ENCODE results near the gene SFN. TPM values are rescaled to one million over a fixed set of nuclear protein-coding genes. Genes with fewer than 3 reads are reported as not detected.

The SFN gene
- total and polyA plus RNA-seq, 2 of the 13 experiments (the other 11 are each of a cell fraction or from before 2014, with no cell fraction given) = 4.3 to 5.6 TPM

- no peak for TF ChIP-seq ZNF549 (CRISPR knock-in tag; IDR thresholded peaks at IDR 0.05)
- TF ChIP-seq GLMP (CRISPR knock-in tag; IDR thresholded peaks at IDR 0.05; ENCODE audit: borderline replicate concordance) = no peak
- peak; percentile 87 for TF ChIP-seq CEBPG (CRISPR knock-in tag; IDR thresholded peaks at IDR 0.05)
- TF ChIP-seq ZHX1 (CRISPR knock-in tag; IDR thresholded peaks at IDR 0.05; ENCODE audit: low read depth) = 0 out of 2 replicates have a peak, but pooled peaks have one; percentile 54
- TF ChIP-seq ZNF879 (CRISPR knock-in tag; IDR thresholded peaks at IDR 0.05) = no peak; the same call in 1 of the 2 replicates
- TF ChIP-seq TSC22D2 (CRISPR knock-in tag; IDR thresholded peaks at IDR 0.05; ENCODE audit: borderline replicate concordance) = peak; percentile 64; the same call in 1 of the 2 replicates
- no peak; the same call in 1 of the 2 replicates for TF ChIP-seq MYNN (CRISPR knock-in tag; IDR thresholded peaks at IDR 0.05; ENCODE audit: low read depth)
- TF ChIP-seq MAFG (CRISPR knock-in tag; IDR thresholded peaks at IDR 0.05) = no peak
- no peak for TF ChIP-seq ZNF326 (CRISPR knock-in tag; IDR thresholded peaks at IDR 0.05; ENCODE audit: borderline replicate concordance)
- TF ChIP-seq TBL1XR1 (IDR thresholded peaks at IDR 0.05; ENCODE audit: borderline replicate concordance, low read length, partially characterized antibody) = no peak
- TF ChIP-seq KAT2B (IDR thresholded peaks at IDR 0.05; ENCODE audit: borderline replicate concordance, low read depth, low read length) = no peak
- TF ChIP-seq ZNF562 (CRISPR knock-in tag; IDR thresholded peaks at IDR 0.05; ENCODE audit: borderline replicate concordance) = no peak
- no peak for TF ChIP-seq SP5 (CRISPR knock-in tag; IDR thresholded peaks at IDR 0.05; ENCODE audit: borderline replicate concordance, low read depth)
- TF ChIP-seq MAX (IDR thresholded peaks at IDR 0.05) = peak; percentile 71
- TF ChIP-seq ZNF44 (CRISPR knock-in tag; IDR thresholded peaks at IDR 0.05) = peak; percentile 42; the same call in 1 of the 2 replicates
- TF ChIP-seq ZNF367 (CRISPR knock-in tag; IDR thresholded peaks at IDR 0.05; ENCODE audit: borderline replicate concordance) = no peak
- peak; percentile 77; the same call in 1 of the 2 replicates for TF ChIP-seq ZNF556 (CRISPR knock-in tag; IDR thresholded peaks at IDR 0.05; ENCODE audit: borderline replicate concordance)
- no peak for TF ChIP-seq NR1H2 (CRISPR knock-in tag; IDR thresholded peaks at IDR 0.05; ENCODE audit: borderline replicate concordance, low read depth)
- no peak for TF ChIP-seq ADNP (CRISPR knock-in tag; IDR thresholded peaks at IDR 0.05)
- no peak for TF ChIP-seq CBX1 (IDR thresholded peaks at IDR 0.05; ENCODE audit: low read depth)
- TF ChIP-seq CERS6 (CRISPR knock-in tag; IDR thresholded peaks at IDR 0.05) = no peak
- peak; percentile 37; the same call in 1 of the 2 replicates for TF ChIP-seq PPARG (CRISPR knock-in tag; conservative IDR thresholded peaks at IDR 0.05)
- peak; percentile 82; the same call in 1 of the 2 replicates for TF ChIP-seq TMF1 (CRISPR knock-in tag; IDR thresholded peaks at IDR 0.05; ENCODE audit: low read depth)
- TF ChIP-seq ZBTB38 (CRISPR knock-in tag; IDR thresholded peaks at IDR 0.05) = no peak
- TF ChIP-seq ZNF768 (CRISPR knock-in tag; IDR thresholded peaks at IDR 0.05) = peak; percentile 57; the same call in 1 of the 2 replicates
- peak; percentile 76 for TF ChIP-seq IRF2 (CRISPR knock-in tag; IDR thresholded peaks at IDR 0.05)
- no peak for TF ChIP-seq SNRNP70 (IDR thresholded peaks at IDR 0.05; ENCODE audit: low read depth, low read length)
Measured at GRCh38 chr1:26900001-26900814, 37.3 kb downstream of the SFN start, which contains the start of gene GPATCH3 (continued).

Data from HepG2 (cell line).